ENCODE results near the gene CPSF4. TPM values are rescaled to one million over a fixed set of nuclear protein-coding genes. Genes with fewer than 3 reads are reported as not detected.
A peak's percentile ranks its signal among the peaks of the same experiment; 100 is the strongest.

The CPSF4 gene
- total RNA-seq, 1 experiment from 2014 or later, result 98.2 TPM

DNA sequence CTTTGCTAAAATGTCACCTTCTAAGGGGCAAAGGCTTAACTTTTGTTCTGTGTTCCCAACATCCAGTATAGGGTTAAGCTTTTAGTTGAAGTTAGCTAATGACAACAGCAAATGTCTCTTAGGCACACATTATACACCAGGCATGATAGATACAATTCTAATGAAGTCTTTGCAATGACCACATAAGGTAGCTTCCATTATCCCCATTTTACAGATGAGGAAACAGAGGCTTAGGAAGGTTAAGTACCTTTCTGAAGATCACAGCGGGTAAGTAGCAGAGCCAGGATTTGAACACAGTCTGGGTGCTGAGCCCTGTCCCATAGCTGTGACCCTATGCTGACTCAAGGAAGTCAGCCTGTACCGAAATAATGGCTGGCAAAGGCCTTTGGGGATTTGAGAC is 28.1 kb upstream of the CPSF4 start:
- no peak overlapping the region for H3K4me2 ChIP-seq (ENCODE audit: insufficient read depth, insufficient read length, low read length)
- no CpG with 5 or more reads among the region's 2 CpGs for WGBS (ENCODE audit: extremely low coverage, insufficient read length, low lambda C conversion rate)
- H3K79me2 ChIP-seq (ENCODE audit: insufficient read depth, low read length), result peaks cover 27% of the 10 kb centered on the region
- no peak overlapping the region for H4K91ac ChIP-seq (ENCODE audit: insufficient read length, low read depth, low read length)
- H3K36me3 Mint-ChIP-seq (ENCODE audit: insufficient read depth in 1 of 3, low read depth in 3 of 3), result peaks cover 42 to 62% (median 51%) of the 10 kb centered on the region in 3 experiments; a peak in 6 of 7 replicates
- H3K9ac ChIP-seq (ENCODE audit: extremely low read depth, insufficient read length, low read length), result no peak overlapping the region
- H2BK12ac ChIP-seq (ENCODE audit: insufficient read length, low read depth, low read length), result no peak overlapping the region
- no peak overlapping the region for H4K5ac ChIP-seq (ENCODE audit: insufficient read length, low read depth, low read length)
- H3K4me3 Mint-ChIP-seq, result peak overlapping the region; percentile 95 to 96
- peaks cover 8% of the 10 kb centered on the region for H3K79me1 ChIP-seq (ENCODE audit: insufficient read depth, low read depth, low read length, poor library complexity, severe bottlenecking)
- no peak overlapping the region for H3K4ac ChIP-seq (ENCODE audit: low read depth, low read length)
- peaks cover 16% of the 10 kb centered on the region for H3K23me2 ChIP-seq (ENCODE audit: insufficient read length, low read depth, low read length, poor library complexity, severe bottlenecking)
- peaks cover 19 to 23% of the 10 kb centered on the region in 2 experiments for H3K4me1 Mint-ChIP-seq
- H2BK20ac ChIP-seq (ENCODE audit: low read depth, low read length, poor library complexity, severe bottlenecking), result no peak overlapping the region
- no peak overlapping the region for H3K14ac ChIP-seq (ENCODE audit: insufficient read depth, low read length)
- H3K27ac ChIP-seq (ENCODE audit: insufficient read length, low read depth, low read length), result no peak overlapping the region
- peak overlapping the region in 1 of 3 experiments; percentile 64; a peak in 2 of 7 replicates for H3K27ac Mint-ChIP-seq
- H3K9me3 Mint-ChIP-seq, result peaks cover 3 to 5% of the 10 kb centered on the region in 2 experiments; a peak in 2 of 5 replicates
- no peaks in the 10 kb centered on the region for H3K27me3 Mint-ChIP-seq (ENCODE audit: low read depth)
- no peak overlapping the region for H3K18ac ChIP-seq (ENCODE audit: insufficient read length, low read depth, low read length)
- H2BK120ac ChIP-seq (ENCODE audit: low read depth, low read length, poor library complexity, severe bottlenecking), result no peak overlapping the region
- no peaks in the 10 kb centered on the region for H3K9me3 ChIP-seq (ENCODE audit: control insufficient read depth, low read depth, low read length)
- no peak overlapping the region for H3K56ac ChIP-seq (ENCODE audit: insufficient read length, low read depth, low read length)
- H3K23ac ChIP-seq (ENCODE audit: insufficient read length, low read depth, low read length), result no peak overlapping the region
- H3K4me1 ChIP-seq (ENCODE audit: insufficient read depth, low read length), result no peaks in the 10 kb centered on the region
- H2BK5ac ChIP-seq (ENCODE audit: insufficient read length, low read length), result no peak overlapping the region
- no peak overlapping the region for H3T11ph ChIP-seq (ENCODE audit: low read length)
- no peaks in the 10 kb centered on the region for H4K20me1 ChIP-seq (ENCODE audit: control insufficient read depth, insufficient read depth, insufficient read length)
- no peak overlapping the region for H4K8ac ChIP-seq (replicated peaks; ENCODE audit: insufficient read length, low read depth, low read length)
- no peak overlapping the region for H2AK5ac ChIP-seq (ENCODE audit: insufficient read length, low read length)
- no peak overlapping the region for H2AFZ ChIP-seq (ENCODE audit: low read length)
- DNase-seq, result no peak
- TF ChIP-seq, protein P1, sequence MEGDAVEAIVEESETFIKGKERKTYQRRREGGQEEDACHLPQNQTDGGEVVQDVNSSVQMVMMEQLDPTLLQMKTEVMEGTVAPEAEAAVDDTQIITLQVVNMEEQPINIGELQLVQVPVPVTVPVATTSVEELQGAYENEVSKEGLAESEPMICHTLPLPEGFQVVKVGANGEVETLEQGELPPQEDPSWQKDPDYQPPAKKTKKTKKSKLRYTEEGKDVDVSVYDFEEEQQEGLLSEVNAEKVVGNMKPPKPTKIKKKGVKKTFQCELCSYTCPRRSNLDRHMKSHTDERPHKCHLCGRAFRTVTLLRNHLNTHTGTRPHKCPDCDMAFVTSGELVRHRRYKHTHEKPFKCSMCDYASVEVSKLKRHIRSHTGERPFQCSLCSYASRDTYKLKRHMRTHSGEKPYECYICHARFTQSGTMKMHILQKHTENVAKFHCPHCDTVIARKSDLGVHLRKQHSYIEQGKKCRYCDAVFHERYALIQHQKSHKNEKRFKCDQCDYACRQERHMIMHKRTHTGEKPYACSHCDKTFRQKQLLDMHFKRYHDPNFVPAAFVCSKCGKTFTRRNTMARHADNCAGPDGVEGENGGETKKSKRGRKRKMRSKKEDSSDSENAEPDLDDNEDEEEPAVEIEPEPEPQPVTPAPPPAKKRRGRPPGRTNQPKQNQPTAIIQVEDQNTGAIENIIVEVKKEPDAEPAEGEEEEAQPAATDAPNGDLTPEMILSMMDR (conservative IDR thresholded peaks at IDR 0.05), result no peak
- no peak overlapping the region for H2BK15ac ChIP-seq (ENCODE audit: low read depth, low read length)
- no peaks in the 10 kb centered on the region for H3K27me3 ChIP-seq (ENCODE audit: insufficient read depth, low read length)

Measured in H9 (cell line).